GM23248 (cell line): ENCODE data around the gene CCNF. TPM values are rescaled to one million over a fixed set of nuclear protein-coding genes. Genes with fewer than 3 reads are reported as not detected.

Experiments used
- DNase-seq: peaks from one replicate; pipeline ENCODE4 v3.0.0-alpha.2; 2015
- H2AFZ ChIP-seq: fragments of 200-600 bp; sonication (generic); 2 replicates; pipeline ENCODE4 v1.6.1; 2016; ENCODE audit warnings: antibody characterized with exemption
- H3F3A ChIP-seq: fragments of 200-600 bp; sonication (generic); 2 replicates; pipeline ENCODE4 v1.6.1; 2016; ENCODE audit warnings: mild to moderate bottlenecking, antibody characterized with exemption, mixed run types; ENCODE audit not compliant: insufficient read depth
- H3K27ac ChIP-seq: fragments of 200-600 bp; sonication (generic); 2 replicates; pipeline ENCODE4 v1.5.1; 2016; ENCODE audit warnings: mild to moderate bottlenecking
- H3K27me3 ChIP-seq: fragments of 200-600 bp; sonication (generic); replicated peaks from 2 replicates; pipeline ENCODE4 v1.6.1; 2016; ENCODE audit warnings: mild to moderate bottlenecking; ENCODE audit not compliant: insufficient read depth
- H3K36me3 ChIP-seq: fragments of 200-600 bp; sonication (generic); 2 replicates; pipeline ENCODE4 v1.6.1; 2016; ENCODE audit warnings: low read depth, mild to moderate bottlenecking
- H3K4me1 ChIP-seq: fragments of 200-600 bp; sonication (generic); 2 replicates; pipeline ENCODE4 v1.6.1; 2016; ENCODE audit warnings: mild to moderate bottlenecking; ENCODE audit not compliant: insufficient read depth
- H3K4me2 ChIP-seq: fragments of 200-600 bp; sonication (generic); one replicate; pipeline ENCODE4 v1.6.1; 2016; ENCODE audit warnings: mild to moderate bottlenecking; ENCODE audit not compliant: unreplicated experiment
- H3K4me3 ChIP-seq: fragments of 200-600 bp; sonication (generic); 2 replicates; pipeline ENCODE4 v1.5.1; 2016; ENCODE audit warnings: mild to moderate bottlenecking
- H3K79me2 ChIP-seq: fragments of 200-600 bp; sonication (generic); 2 replicates; pipeline ENCODE4 v1.6.1; 2016; ENCODE audit warnings: mild to moderate bottlenecking; ENCODE audit not compliant: insufficient read depth
- H3K9ac ChIP-seq: fragments of 200-600 bp; sonication (generic); 2 replicates; pipeline ENCODE4 v1.6.1; 2016; ENCODE audit warnings: mild to moderate bottlenecking
- H3K9me2 ChIP-seq: fragments of 200-600 bp; sonication (generic); 2 replicates; pipeline ENCODE4 v1.6.1; 2016; ENCODE audit warnings: mixed run types, mild to moderate bottlenecking, moderate library complexity; ENCODE audit not compliant: insufficient read depth
- H3K9me3 ChIP-seq: fragments of 200-600 bp; sonication (generic); one replicate; pipeline ENCODE4 v1.6.1; 2017; ENCODE audit warnings: low read depth
- H4K20me1 ChIP-seq: fragments of 200-600 bp; sonication (generic); 2 replicates; pipeline ENCODE4 v1.6.0; 2016; ENCODE audit not compliant: insufficient read depth
- EZH2 ChIP-seq: fragments of 200-600 bp; sonication (generic); IDR thresholded peaks from 2 replicates; pipeline ENCODE4 v1.6.1; 2018; ENCODE audit warnings: antibody characterized with exemption, mild to moderate bottlenecking; ENCODE audit not compliant: insufficient read depth, poor library complexity, severe bottlenecking
- EZH2phosphoT487 ChIP-seq: fragments of 200-600 bp; sonication (generic); IDR thresholded peaks from 2 replicates; pipeline ENCODE4 v1.6.1; 2018; ENCODE audit warnings: antibody characterized with exemption, moderate library complexity, mild to moderate bottlenecking, low read depth; ENCODE audit not compliant: insufficient read depth
- WGBS, 2 experiments: methylation state at CpG; one replicate each; pipeline ENCODE4 v1.1.6; 2015 to 2017; ENCODE audit warnings: low lambda C conversion rate in 2 of 2, low coverage in 1 of 2; ENCODE audit errors: missing lambda C conversion rate in 2 of 2; 5-methylcytosine and 5-hydroxymethylcytosine counted together
- in situ Hi-C: fragments of 300-500 bp; cut with MboI; formaldehyde crosslinking; loops from 2 replicates; pipeline ENCODE4 v1.15.0; 2020
- polyA plus RNA-seq: library from polyadenylated mRNA; unstranded; fragments of >200 nt; fragmentation: Nextera tagmentation; extraction: Ambion mirVana; gene quantifications from 2 replicates; pipeline ENCODE4 v1.2.1, GENCODE V29; 2016
- total RNA-seq: library from RNA; depleted of rRNA; stranded (reverse); fragments of >200 nt; shearing (Covaris generic); gene quantifications from 2 replicates; pipeline ENCODE4 v1.2.3, GENCODE V29; 2014

Gene CCNF
- total and polyA plus RNA-seq, 2 experiments from 2014 or later = 9.3 to 11.5 TPM

DNA sequence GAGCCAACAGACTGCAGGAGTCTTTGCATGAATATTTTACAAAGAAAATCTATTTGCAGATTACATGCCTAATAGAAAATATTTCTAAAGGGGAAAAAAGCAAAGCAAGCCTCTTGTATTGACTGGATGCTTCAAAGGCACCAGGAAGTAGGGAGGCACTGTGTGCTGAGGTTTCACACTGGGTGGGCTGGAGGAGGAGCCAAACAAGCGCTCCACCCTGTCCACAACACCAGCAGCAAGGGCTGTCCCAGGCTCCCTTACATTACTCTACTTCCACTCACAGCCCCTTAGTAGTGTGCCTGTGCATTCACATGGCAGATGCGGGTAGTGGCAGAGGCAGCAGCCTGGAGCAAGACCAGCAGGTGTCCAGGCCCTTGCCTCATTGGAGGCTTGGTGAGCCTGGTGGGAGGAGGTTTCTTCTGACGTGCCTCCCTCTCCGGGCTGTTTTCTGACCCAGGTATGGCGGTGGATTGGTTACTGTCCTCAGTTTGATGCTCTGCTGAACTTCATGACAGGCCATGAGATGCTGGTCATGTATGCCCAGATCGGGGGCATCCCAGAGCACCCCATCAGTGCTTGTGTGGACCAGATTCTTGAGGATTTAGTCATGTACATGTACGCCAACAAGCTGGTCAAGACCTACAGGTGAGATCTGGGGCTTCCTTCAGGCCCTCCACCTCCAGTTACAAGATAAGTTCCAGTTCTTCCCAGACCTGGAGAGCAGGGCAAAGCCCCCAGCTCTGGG lies 7.0 kb upstream of the CCNF start:
- 0 out of 2 replicates have a peak, but pooled peaks cover 4% of the 10 kb centered on the region for H3K27me3 ChIP-seq
- 60 to 62% methylated on average over 7 of the region's 7 CpGs for WGBS, 2 experiments
- H3K9me2 ChIP-seq = no peaks in the 10 kb centered on the region
- H3K4me3 ChIP-seq = no peak overlapping the region
- no peak overlapping the region for H3K4me2 ChIP-seq
- H3K27ac ChIP-seq = no peak overlapping the region
- no peaks in the 10 kb centered on the region for H3F3A ChIP-seq
- no peak for DNase-seq
- H3K4me1 ChIP-seq = no peaks in the 10 kb centered on the region
- in situ Hi-C loops = no loop called here
- no peaks in the 10 kb centered on the region for H3K9me3 ChIP-seq
- TF ChIP-seq EZH2phosphoT487 (no peak), EZH2 (no peak)
- H2AFZ ChIP-seq = no peak overlapping the region
- H4K20me1 ChIP-seq = no peaks in the 10 kb centered on the region
- no peak overlapping the region for H3K9ac ChIP-seq
- no peaks in the 10 kb centered on the region for H3K36me3 ChIP-seq
- no peaks in the 10 kb centered on the region for H3K79me2 ChIP-seq

DNA sequence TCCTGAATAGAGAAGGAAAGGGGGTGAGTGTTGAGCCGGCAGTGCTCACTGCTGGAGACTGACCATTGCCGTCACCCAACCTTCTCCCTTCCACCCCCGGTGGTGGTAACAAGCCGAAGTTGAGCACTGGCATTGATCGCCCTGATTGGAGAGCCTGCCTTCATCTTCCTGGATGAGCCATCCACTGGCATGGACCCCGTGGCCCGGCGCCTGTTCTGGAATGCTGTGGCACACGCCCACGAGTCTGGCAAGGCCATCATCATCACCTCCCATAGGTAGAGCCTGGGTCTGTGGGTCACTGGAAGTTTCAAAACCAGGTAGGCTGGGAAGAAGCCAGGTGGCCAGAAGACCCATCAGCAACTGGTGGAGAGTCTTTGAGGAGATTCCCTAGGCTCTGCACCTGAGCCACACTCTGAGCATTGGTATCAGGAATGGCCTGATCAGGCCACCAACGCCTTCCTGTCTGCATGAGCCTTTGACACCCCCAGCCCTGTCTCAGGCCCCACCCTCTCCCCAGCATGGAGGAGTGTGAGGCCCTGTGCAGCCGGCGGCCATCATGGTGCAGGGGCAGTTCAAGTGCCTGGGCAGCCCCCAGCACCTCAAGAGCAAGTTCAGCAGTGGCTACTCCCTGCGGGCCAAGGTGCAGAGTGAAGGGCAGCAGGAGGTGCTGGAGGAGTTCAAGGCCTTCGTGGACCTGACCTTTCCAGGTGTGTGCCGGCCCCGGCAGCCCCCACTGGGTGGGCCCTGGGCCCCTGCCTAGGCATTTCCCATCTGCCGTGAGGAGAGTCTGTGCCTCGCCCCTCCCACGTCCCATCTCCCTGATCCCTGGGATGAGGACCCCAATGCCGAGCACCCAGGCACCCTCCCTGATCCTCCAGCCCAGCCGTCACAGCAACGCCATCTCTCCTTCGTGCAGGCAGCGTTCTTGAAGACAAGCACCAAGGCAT lies 4.9 kb upstream of the CCNF start:
- no peaks in the 10 kb centered on the region for H3K36me3 ChIP-seq
- WGBS, 2 experiments = 82 to 84% methylated on average over 24 to 25 of the region's 25 CpGs
- no peak for DNase-seq

DNA sequence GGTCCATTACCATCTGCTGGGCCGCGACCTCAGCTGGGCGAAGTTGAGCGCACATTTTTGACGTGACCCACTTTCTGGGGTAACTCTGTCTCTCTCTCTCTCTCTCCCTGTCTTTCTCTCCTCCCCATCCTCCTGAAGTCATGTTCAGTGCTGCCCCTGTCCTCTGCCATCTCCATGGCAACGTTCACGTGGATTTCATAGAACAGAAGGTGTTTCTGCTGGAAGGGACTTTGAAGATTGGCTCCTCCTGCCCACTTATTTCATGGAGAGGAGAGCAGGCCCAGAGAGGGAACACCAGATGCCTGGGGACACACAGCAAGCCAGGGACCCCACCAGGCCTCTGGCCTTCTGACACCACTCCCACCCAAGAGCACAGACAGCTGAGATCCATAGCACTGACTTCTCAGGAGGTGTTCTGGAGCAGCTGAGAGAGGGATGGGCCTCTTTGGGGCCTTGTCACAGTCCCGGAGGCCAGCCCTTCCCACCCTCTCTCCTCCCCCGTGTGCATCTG lies 4.2 kb upstream of the CCNF start:
- no peak overlapping the region for H3K4me3 ChIP-seq
- H3K4me2 ChIP-seq = no peak overlapping the region
- no peaks in the 10 kb centered on the region for H3K9me2 ChIP-seq
- no peak for DNase-seq
- peaks cover 5% of the 10 kb centered on the region for H3K79me2 ChIP-seq
- no peaks in the 10 kb centered on the region for H3F3A ChIP-seq
- peaks cover under 1% of the 10 kb centered on the region; the same call in 1 of the 2 replicates for H3K4me1 ChIP-seq
- WGBS, 2 experiments = 67 to 75% methylated on average over 9 of the region's 9 CpGs
- no peak overlapping the region for H2AFZ ChIP-seq
- H3K9ac ChIP-seq = no peak overlapping the region
- H4K20me1 ChIP-seq = no peaks in the 10 kb centered on the region
- TF ChIP-seq EZH2 = no peak
- TF ChIP-seq EZH2phosphoT487 = no peak
- 0 out of 2 replicates have a peak, but pooled peaks cover 3% of the 10 kb centered on the region for H3K27me3 ChIP-seq
- H3K27ac ChIP-seq = no peak overlapping the region
- no peaks in the 10 kb centered on the region for H3K9me3 ChIP-seq
- in situ Hi-C loops = no loop called here
- H3K36me3 ChIP-seq = no peaks in the 10 kb centered on the region

More for the DNA sequence above, 4.9 kb upstream of the CCNF start:
- Histone ChIP-seq H3K27me3 (0 out of 2 replicates have a peak, but pooled peaks cover 4% of the 10 kb centered on the region), H2AFZ (no peak overlapping the region), H3K27ac (no peak overlapping the region), H3K4me1 (no peaks in the 10 kb centered on the region), H3K79me2 (no peaks in the 10 kb centered on the region), H3K4me2 (no peak overlapping the region), H3K9ac (no peak overlapping the region), H4K20me1 (no peaks in the 10 kb centered on the region), H3K9me3 (no peaks in the 10 kb centered on the region), H3K9me2 (no peaks in the 10 kb centered on the region), H3F3A (no peaks in the 10 kb centered on the region), H3K4me3 (no peak overlapping the region)
- TF ChIP-seq EZH2phosphoT487 = no peak
- TF ChIP-seq EZH2 = no peak
- in situ Hi-C loops = no loop called here

DNA sequence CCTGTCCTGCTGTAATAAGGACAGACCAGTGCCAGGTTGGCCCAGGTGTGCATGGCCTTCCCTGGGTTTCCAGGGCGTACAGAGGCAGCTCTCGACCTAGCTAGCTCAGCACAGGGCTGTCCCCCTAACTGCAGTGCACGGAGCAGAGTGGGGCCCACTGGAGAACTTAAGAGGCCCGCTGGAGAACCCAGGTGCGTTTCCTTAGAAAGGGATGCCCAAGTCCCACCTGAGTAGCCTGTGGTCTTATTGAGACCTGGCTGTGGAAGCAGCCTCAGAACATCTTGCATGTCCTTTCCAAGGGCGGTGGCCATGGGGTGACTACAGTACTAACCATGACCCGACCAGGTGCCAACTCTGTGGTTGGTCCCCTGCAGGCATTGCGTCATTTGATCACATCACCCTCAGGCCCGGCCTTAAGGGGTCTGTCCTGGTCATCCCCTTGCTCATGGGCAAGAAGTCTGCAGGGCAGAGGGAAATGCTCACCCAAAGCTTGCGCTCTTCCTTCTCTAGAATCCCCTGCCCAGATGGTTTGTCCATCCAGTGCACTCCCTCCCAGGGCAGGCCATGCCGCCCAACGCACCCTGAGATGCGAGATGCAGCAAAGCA lies 3.3 kb upstream of the CCNF start:
- no peaks in the 10 kb centered on the region for H3K27me3 ChIP-seq
- H3K4me1 ChIP-seq = peaks cover 7% of the 10 kb centered on the region; the same call in 1 of the 2 replicates
- H3F3A ChIP-seq = no peaks in the 10 kb centered on the region
- TF ChIP-seq EZH2 (no peak), EZH2phosphoT487 (no peak)
- no peaks in the 10 kb centered on the region for H3K9me2 ChIP-seq
- no peaks in the 10 kb centered on the region for H3K36me3 ChIP-seq
- H4K20me1 ChIP-seq = no peaks in the 10 kb centered on the region
- no peak overlapping the region for H3K27ac ChIP-seq
- H3K9ac ChIP-seq = no peak overlapping the region
- DNase-seq = no peak
- in situ Hi-C loops = no loop called here
- no peak overlapping the region for H3K4me3 ChIP-seq
- H2AFZ ChIP-seq = no peak overlapping the region
- 93 to 95% methylated on average over 13 of the region's 13 CpGs for WGBS, 2 experiments
- H3K79me2 ChIP-seq = peaks cover 13% of the 10 kb centered on the region
- H3K9me3 ChIP-seq = no peaks in the 10 kb centered on the region
- no peak overlapping the region for H3K4me2 ChIP-seq
